SKM-1 (cell line): ENCODE data around the gene SIL1.

Experiments
- DNase-seq: peaks from one replicate; lab custom pipeline; 2025; ENCODE audit not compliant: unreplicated experiment; lab: John Stamatoyannopoulos, UW

The SIL1 gene

DNA sequence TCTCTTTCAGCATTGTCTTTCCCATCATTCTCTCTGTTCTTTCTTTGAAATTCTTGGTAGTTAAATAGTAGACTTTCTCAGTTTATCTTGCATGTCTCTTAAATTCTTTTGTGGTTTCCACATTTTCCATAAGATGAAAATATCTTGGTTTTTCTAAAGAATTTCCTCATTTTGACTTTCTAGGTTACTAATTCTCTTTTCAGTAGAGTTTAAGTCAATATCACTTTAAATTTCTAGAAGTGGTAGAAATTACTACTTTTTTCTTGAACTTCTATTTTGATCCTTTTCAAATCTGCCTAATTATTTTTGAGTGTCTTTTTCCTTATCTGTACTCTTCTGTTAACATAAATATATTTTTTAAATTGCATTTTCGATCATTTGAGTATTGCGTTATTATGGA is 299.4 kb downstream of the SIL1 start:
- DNase-seq: no peak

DNA sequence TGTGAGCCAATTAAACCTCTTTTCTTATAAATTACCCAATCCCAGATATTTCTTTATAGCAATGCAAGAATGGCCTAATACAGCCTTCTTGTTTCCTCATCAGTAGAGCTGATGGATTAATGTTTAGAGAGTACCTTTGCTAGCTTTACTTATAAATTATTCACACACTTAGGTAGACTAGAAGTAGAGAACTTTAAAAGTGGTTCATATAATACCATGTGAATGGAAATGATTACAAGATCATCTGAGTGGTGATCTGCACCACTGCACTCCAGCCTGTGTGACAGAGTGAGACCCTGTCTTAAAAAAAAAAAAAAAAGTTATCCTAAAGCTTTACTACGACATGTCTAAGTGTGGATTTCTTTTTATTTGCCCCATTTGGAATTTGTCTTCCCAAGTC is 299.9 kb downstream of the SIL1 start:
- DNase-seq: no peak
